SH-SY5Y (cell line): ENCODE results near the gene SPTLC1.

Experiments
- GATA2 ChIP-seq: IDR thresholded peaks from 2 replicates; pipeline ENCODE4 v1.6.1; 2011; ENCODE audit warnings: mild to moderate bottlenecking, low read depth, low read length
- GATA3 ChIP-seq: IDR thresholded peaks from 2 replicates; pipeline ENCODE4 v1.6.1; 2011; ENCODE audit warnings: low read depth, mild to moderate bottlenecking, low read length, moderate library complexity

SPTLC1 gene

GRCh38 chr9:92055624-92056023, 59.6 kb downstream of the SPTLC1 start:
- TF ChIP-seq GATA2 (no peak), GATA3 (no peak)

GRCh38 chr9:92048924-92049625, 66.1 kb downstream of the SPTLC1 start:
- TF ChIP-seq GATA3 = no peak
- TF ChIP-seq GATA2 = no peak

GRCh38 chr9:92047500-92047899, 67.7 kb downstream of the SPTLC1 start:
- no peak for TF ChIP-seq GATA2
- TF ChIP-seq GATA3 = no peak

GRCh38 chr9:92046676-92047075, 68.5 kb downstream of the SPTLC1 start:
- TF ChIP-seq GATA2 (no peak), GATA3 (no peak)

GRCh38 chr9:92044936-92045335, 70.3 kb downstream of the SPTLC1 start:
- no peak for TF ChIP-seq GATA2
- no peak for TF ChIP-seq GATA3

GRCh38 chr9:92043002-92043401, 72.2 kb downstream of the SPTLC1 start:
- TF ChIP-seq GATA3 (no peak), GATA2 (no peak)

GRCh38 chr9:92042260-92042659, 73.0 kb downstream of the SPTLC1 start:
- TF ChIP-seq GATA2 (no peak), GATA3 (no peak)

GRCh38 chr9:92036756-92037155, 78.5 kb downstream of the SPTLC1 start:
- no peak for TF ChIP-seq GATA3
- no peak for TF ChIP-seq GATA2

- no peak for TF ChIP-seq GATA2
- no peak for TF ChIP-seq GATA3
Measured at GRCh38 chr9:92036411-92036746, 78.8 kb downstream of the SPTLC1 start.

- TF ChIP-seq GATA2 = no peak
- TF ChIP-seq GATA3 = no peak
Measured at GRCh38 chr9:92035687-92036410, 79.4 kb downstream of the SPTLC1 start.

GRCh38 chr9:92035146-92035545, 80.1 kb downstream of the SPTLC1 start:
- TF ChIP-seq GATA3 = no peak
- TF ChIP-seq GATA2 = no peak

GRCh38 chr9:92033991-92034390, 81.2 kb downstream of the SPTLC1 start:
- TF ChIP-seq GATA3 (no peak), GATA2 (no peak)

- TF ChIP-seq GATA3 (no peak), GATA2 (no peak)
Measured at GRCh38 chr9:92033307-92033706, 81.9 kb downstream of the SPTLC1 start.

- TF ChIP-seq GATA2 (no peak), GATA3 (no peak)
Measured at GRCh38 chr9:92032891-92033290, 82.3 kb downstream of the SPTLC1 start.

GRCh38 chr9:92030367-92030766, 84.8 kb downstream of the SPTLC1 start:
- TF ChIP-seq GATA3 (no peak), GATA2 (no peak)

GRCh38 chr9:92029553-92029952, 85.7 kb downstream of the SPTLC1 start:
- no peak for TF ChIP-seq GATA2
- TF ChIP-seq GATA3 = no peak
